ENCODE measurements around the gene TBX18. TPM values are rescaled to one million over a fixed set of nuclear protein-coding genes. Genes with fewer than 3 reads are reported as not detected.
A peak's percentile ranks its signal among the peaks of the same experiment; 100 is the strongest.

TBX18 gene
- total and polyA plus RNA-seq, 9 of the 15 experiments (the other 6 are each of a cell fraction or from before 2014, with no cell fraction given): 4.0 to 36.1 (median 20.7) TPM

DNA sequence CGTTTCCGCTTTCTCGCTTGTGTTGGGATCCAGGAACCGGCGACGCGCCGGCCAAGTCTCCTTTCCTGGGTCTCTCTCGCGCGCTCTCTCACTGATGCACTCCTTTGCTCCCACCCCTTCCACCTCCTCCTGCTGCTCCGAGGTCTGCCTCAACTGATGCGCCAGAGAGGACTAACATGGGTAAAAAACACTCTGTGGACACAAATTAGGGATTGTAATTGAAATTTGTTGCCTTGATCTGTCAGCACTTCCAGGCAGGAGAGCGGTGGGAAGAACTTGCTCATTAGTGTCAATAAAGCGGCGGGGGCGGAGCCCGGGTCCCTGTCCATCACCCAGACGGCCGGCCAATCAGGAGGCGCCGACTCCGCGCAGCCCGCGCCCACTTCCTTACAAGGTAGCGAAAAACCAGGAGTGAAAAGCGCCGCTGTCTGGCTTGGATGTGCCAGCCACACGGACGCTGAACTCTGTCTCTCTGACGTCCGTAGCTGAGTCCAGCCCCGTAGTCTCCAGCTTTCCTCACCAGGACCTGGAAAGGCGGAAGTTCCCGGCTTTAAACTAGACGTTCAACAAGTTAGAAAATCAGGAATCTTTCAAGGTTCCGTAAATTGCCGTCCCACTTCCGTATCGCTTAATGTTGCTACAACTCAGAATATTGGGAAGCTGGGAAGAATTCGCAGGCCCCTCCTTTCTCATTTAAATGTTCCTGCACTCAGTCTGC lies at the start of gene TBX18 (continued):
- TF ChIP-seq, protein P1, sequence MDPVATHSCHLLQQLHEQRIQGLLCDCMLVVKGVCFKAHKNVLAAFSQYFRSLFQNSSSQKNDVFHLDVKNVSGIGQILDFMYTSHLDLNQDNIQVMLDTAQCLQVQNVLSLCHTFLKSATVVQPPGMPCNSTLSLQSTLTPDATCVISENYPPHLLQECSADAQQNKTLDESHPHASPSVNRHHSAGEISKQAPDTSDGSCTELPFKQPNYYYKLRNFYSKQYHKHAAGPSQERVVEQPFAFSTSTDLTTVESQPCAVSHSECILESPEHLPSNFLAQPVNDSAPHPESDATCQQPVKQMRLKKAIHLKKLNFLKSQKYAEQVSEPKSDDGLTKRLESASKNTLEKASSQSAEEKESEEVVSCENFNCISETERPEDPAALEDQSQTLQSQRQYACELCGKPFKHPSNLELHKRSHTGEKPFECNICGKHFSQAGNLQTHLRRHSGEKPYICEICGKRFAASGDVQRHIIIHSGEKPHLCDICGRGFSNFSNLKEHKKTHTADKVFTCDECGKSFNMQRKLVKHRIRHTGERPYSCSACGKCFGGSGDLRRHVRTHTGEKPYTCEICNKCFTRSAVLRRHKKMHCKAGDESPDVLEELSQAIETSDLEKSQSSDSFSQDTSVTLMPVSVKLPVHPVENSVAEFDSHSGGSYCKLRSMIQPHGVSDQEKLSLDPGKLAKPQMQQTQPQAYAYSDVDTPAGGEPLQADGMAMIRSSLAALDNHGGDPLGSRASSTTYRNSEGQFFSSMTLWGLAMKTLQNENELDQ (CRISPR knock-in tag; IDR thresholded peaks at IDR 0.05; ENCODE audit: borderline replicate concordance): no peak
- TF ChIP-seq, protein P2, sequence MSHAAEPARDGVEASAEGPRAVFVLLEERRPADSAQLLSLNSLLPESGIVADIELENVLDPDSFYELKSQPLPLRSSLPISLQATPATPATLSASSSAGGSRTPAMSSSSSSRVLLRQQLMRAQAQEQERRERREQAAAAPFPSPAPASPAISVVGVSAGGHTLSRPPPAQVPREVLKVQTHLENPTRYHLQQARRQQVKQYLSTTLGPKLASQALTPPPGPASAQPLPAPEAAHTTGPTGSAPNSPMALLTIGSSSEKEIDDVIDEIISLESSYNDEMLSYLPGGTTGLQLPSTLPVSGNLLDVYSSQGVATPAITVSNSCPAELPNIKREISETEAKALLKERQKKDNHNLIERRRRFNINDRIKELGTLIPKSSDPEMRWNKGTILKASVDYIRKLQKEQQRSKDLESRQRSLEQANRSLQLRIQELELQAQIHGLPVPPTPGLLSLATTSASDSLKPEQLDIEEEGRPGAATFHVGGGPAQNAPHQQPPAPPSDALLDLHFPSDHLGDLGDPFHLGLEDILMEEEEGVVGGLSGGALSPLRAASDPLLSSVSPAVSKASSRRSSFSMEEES (CRISPR knock-in tag; IDR thresholded peaks at IDR 0.05): no peak
- TF ChIP-seq, protein P3, sequence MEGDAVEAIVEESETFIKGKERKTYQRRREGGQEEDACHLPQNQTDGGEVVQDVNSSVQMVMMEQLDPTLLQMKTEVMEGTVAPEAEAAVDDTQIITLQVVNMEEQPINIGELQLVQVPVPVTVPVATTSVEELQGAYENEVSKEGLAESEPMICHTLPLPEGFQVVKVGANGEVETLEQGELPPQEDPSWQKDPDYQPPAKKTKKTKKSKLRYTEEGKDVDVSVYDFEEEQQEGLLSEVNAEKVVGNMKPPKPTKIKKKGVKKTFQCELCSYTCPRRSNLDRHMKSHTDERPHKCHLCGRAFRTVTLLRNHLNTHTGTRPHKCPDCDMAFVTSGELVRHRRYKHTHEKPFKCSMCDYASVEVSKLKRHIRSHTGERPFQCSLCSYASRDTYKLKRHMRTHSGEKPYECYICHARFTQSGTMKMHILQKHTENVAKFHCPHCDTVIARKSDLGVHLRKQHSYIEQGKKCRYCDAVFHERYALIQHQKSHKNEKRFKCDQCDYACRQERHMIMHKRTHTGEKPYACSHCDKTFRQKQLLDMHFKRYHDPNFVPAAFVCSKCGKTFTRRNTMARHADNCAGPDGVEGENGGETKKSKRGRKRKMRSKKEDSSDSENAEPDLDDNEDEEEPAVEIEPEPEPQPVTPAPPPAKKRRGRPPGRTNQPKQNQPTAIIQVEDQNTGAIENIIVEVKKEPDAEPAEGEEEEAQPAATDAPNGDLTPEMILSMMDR (IDR thresholded peaks at IDR 0.05 in 2 of 3, conservative IDR thresholded peaks at IDR 0.05 in 1 of 3; ENCODE audit: insufficient read depth in 2 of 3, low read depth in 1 of 3, low read length in 3 of 3): peak; percentile 28 to 33 (median 31); a peak in 4 of 6 replicates
- TF ChIP-seq ZNF41 (CRISPR knock-in tag; conservative IDR thresholded peaks at IDR 0.05): no peak
- TF ChIP-seq ZNF76 (CRISPR knock-in tag; IDR thresholded peaks at IDR 0.05; ENCODE audit: borderline replicate concordance): no peak
- TF ChIP-seq ZNF586 (CRISPR knock-in tag; conservative IDR thresholded peaks at IDR 0.05): no peak; the same call in 1 of the 2 replicates
- no peak for TF ChIP-seq SMAD1 (IDR thresholded peaks at IDR 0.05; ENCODE audit: low read depth, low read length, partially characterized antibody)
- TF ChIP-seq, protein P4, sequence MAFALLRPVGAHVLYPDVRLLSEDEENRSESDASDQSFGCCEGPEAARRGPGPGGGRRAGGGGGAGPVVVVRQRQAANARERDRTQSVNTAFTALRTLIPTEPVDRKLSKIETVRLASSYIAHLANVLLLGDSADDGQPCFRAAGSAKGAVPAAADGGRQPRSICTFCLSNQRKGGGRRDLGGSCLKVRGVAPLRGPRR (CRISPR knock-in tag; IDR thresholded peaks at IDR 0.05): no peak
- TF ChIP-seq SNRNP70 (optimal IDR thresholded peaks at IDR 0.05; ENCODE audit: low read depth, low read length): no peak
- no peak for TF ChIP-seq SMARCE1 (IDR thresholded peaks at IDR 0.05)
- TF ChIP-seq SPI1 (IDR thresholded peaks at IDR 0.05; ENCODE audit: borderline replicate concordance, low read depth, low read length): peak; percentile 63
- TF ChIP-seq JUN (IDR thresholded peaks at IDR 0.05; ENCODE audit: borderline replicate concordance, low read depth, low read length): no peak; the same call in 1 of the 2 replicates
- no peak for TF ChIP-seq JUN (CRISPR knock-in tag; IDR thresholded peaks at IDR 0.05; ENCODE audit: borderline replicate concordance)
- peak; percentile 88 for TF ChIP-seq TOE1 (IDR thresholded peaks at IDR 0.05; ENCODE audit: borderline replicate concordance)
- TF ChIP-seq TOE1 (CRISPR knock-in tag; IDR thresholded peaks at IDR 0.05; ENCODE audit: borderline replicate concordance, low read depth): no peak
- no peak for TF ChIP-seq TARDBP (IDR thresholded peaks at IDR 0.05)
- TF ChIP-seq CCAR2 (IDR thresholded peaks at IDR 0.05; ENCODE audit: low read depth, low read length): no peak
- TF ChIP-seq, protein P5, sequence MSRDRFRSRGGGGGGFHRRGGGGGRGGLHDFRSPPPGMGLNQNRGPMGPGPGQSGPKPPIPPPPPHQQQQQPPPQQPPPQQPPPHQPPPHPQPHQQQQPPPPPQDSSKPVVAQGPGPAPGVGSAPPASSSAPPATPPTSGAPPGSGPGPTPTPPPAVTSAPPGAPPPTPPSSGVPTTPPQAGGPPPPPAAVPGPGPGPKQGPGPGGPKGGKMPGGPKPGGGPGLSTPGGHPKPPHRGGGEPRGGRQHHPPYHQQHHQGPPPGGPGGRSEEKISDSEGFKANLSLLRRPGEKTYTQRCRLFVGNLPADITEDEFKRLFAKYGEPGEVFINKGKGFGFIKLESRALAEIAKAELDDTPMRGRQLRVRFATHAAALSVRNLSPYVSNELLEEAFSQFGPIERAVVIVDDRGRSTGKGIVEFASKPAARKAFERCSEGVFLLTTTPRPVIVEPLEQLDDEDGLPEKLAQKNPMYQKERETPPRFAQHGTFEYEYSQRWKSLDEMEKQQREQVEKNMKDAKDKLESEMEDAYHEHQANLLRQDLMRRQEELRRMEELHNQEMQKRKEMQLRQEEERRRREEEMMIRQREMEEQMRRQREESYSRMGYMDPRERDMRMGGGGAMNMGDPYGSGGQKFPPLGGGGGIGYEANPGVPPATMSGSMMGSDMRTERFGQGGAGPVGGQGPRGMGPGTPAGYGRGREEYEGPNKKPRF (IDR thresholded peaks at IDR 0.05; ENCODE audit: low read depth, low read length): no peak
- no peak for TF ChIP-seq MIER1 (IDR thresholded peaks at IDR 0.05; ENCODE audit: low read depth)
- TF ChIP-seq ZNF431 (CRISPR knock-in tag; IDR thresholded peaks at IDR 0.05): no peak
